ENCODE results near the gene USB1. TPM values are rescaled to one million over a fixed set of nuclear protein-coding genes. Genes with fewer than 3 reads are reported as not detected.

USB1 gene
- total and polyA plus RNA-seq, 2 donors (not counting 1 experiment from before 2014, with no cell fraction given) = 18.8 to 32.7 TPM

- H3K36me3 ChIP-seq (ENCODE audit: control insufficient read depth, insufficient read depth, low read length) = peaks cover 16% of the 10 kb centered on the region
- DNase-seq (ENCODE audit: low read depth in 2 of 2) = no peak
Measured at GRCh38 chr16:57994361-57994760, 6.8 kb upstream of the USB1 start.

GRCh38 chr16:57994778-57995177 lies 6.4 kb upstream of the USB1 start:
- no peaks in the 10 kb centered on the region for H3K27me3 ChIP-seq (ENCODE audit: control insufficient read depth, insufficient read depth, low read length)
- no peak overlapping the region for H3K4me2 ChIP-seq (ENCODE audit: extremely low read depth, insufficient read depth, low read length)
- no peak overlapping the region for H3K27ac ChIP-seq (ENCODE audit: insufficient read depth, low read length)
- H4K20me1 ChIP-seq (ENCODE audit: control insufficient read depth, extremely low read depth, insufficient read depth, low read length) = no peaks in the 10 kb centered on the region
- H3K4me3 ChIP-seq (replicated peaks in 1 of 4; ENCODE audit: control extremely low read depth in 1 of 4, insufficient read depth in 1 of 4, low read depth in 3 of 4, low read length in 4 of 4) = no peak overlapping the region
- H2AFZ ChIP-seq (ENCODE audit: low read length) = no peak overlapping the region
- peaks cover 2% of the 10 kb centered on the region for H3K4me1 ChIP-seq (ENCODE audit: control insufficient read depth, extremely low read depth, insufficient read depth, low read length)
- no peak overlapping the region for H3K9ac ChIP-seq (ENCODE audit: insufficient read depth, low read length)
- peaks cover 16% of the 10 kb centered on the region for H3K36me3 ChIP-seq (ENCODE audit: control insufficient read depth, insufficient read depth, low read length)
- TF ChIP-seq CTCF (conservative IDR thresholded peaks at IDR 0.05 in 1 of 2, IDR thresholded peaks at IDR 0.05 in 1 of 2; ENCODE audit: low read depth in 1 of 2, low read length in 2 of 2) = peak; percentile 18 to 39
- no peak for TF ChIP-seq EZH2 (IDR thresholded peaks at IDR 0.05; ENCODE audit: low read length, missing control alignments)
- H3K9me3 ChIP-seq (ENCODE audit: control insufficient read depth, insufficient read depth, low read depth, low read length) = no peaks in the 10 kb centered on the region
- peak in 1 of 2 donors; percentile 30 for DNase-seq (ENCODE audit: low read depth in 2 of 2)
- peaks cover 2% of the 10 kb centered on the region for H3K79me2 ChIP-seq (ENCODE audit: control insufficient read depth, insufficient read depth, low read length)

More at GRCh38 chr16:57994361-57994760, 6.8 kb upstream of the USB1 start:
- Histone ChIP-seq H3K27me3 (ENCODE audit: control insufficient read depth, insufficient read depth, low read length) (no peaks in the 10 kb centered on the region), H2AFZ (ENCODE audit: low read length) (no peak overlapping the region), H4K20me1 (ENCODE audit: control insufficient read depth, extremely low read depth, insufficient read depth, low read length) (no peaks in the 10 kb centered on the region), H3K4me3 (replicated peaks in 1 of 4; ENCODE audit: control extremely low read depth in 1 of 4, insufficient read depth in 1 of 4, low read depth in 3 of 4, low read length in 4 of 4) (no peak overlapping the region), H3K9me3 (ENCODE audit: control insufficient read depth, insufficient read depth, low read depth, low read length) (no peaks in the 10 kb centered on the region), H3K4me1 (ENCODE audit: control insufficient read depth, extremely low read depth, insufficient read depth, low read length) (peaks cover 2% of the 10 kb centered on the region), H3K79me2 (ENCODE audit: control insufficient read depth, insufficient read depth, low read length) (no peaks in the 10 kb centered on the region), H3K27ac (ENCODE audit: insufficient read depth, low read length) (no peak overlapping the region), H3K9ac (ENCODE audit: insufficient read depth, low read length) (no peak overlapping the region), H3K4me2 (ENCODE audit: extremely low read depth, insufficient read depth, low read length) (no peak overlapping the region)
- TF ChIP-seq CTCF (conservative IDR thresholded peaks at IDR 0.05 in 1 of 2, IDR thresholded peaks at IDR 0.05 in 1 of 2; ENCODE audit: low read depth in 1 of 2, low read length in 2 of 2) (no peak), EZH2 (IDR thresholded peaks at IDR 0.05; ENCODE audit: low read length, missing control alignments) (no peak)

GRCh38 chr16:57995721-57996405 lies 5.3 kb upstream of the USB1 start:
- Histone ChIP-seq H3K27me3 (ENCODE audit: control insufficient read depth, insufficient read depth, low read length) (no peaks in the 10 kb centered on the region), H3K9me3 (ENCODE audit: control insufficient read depth, insufficient read depth, low read depth, low read length) (no peaks in the 10 kb centered on the region), H3K4me2 (ENCODE audit: extremely low read depth, insufficient read depth, low read length) (no peak overlapping the region), H4K20me1 (ENCODE audit: control insufficient read depth, extremely low read depth, insufficient read depth, low read length) (no peaks in the 10 kb centered on the region), H3K4me3 (replicated peaks in 1 of 4; ENCODE audit: control extremely low read depth in 1 of 4, insufficient read depth in 1 of 4, low read depth in 3 of 4, low read length in 4 of 4) (no peak overlapping the region), H3K9ac (ENCODE audit: insufficient read depth, low read length) (no peak overlapping the region), H3K27ac (ENCODE audit: insufficient read depth, low read length) (no peak overlapping the region), H3K36me3 (ENCODE audit: control insufficient read depth, insufficient read depth, low read length) (peaks cover 16% of the 10 kb centered on the region), H3K4me1 (ENCODE audit: control insufficient read depth, extremely low read depth, insufficient read depth, low read length) (peaks cover 2% of the 10 kb centered on the region), H3K79me2 (ENCODE audit: control insufficient read depth, insufficient read depth, low read length) (peaks cover 3% of the 10 kb centered on the region), H2AFZ (ENCODE audit: low read length) (no peak overlapping the region)
- DNase-seq (ENCODE audit: low read depth in 2 of 2) = no peak
- TF ChIP-seq CTCF (conservative IDR thresholded peaks at IDR 0.05 in 1 of 2, IDR thresholded peaks at IDR 0.05 in 1 of 2; ENCODE audit: low read depth in 1 of 2, low read length in 2 of 2) = no peak
- TF ChIP-seq EZH2 (IDR thresholded peaks at IDR 0.05; ENCODE audit: low read length, missing control alignments) = no peak
